Kidney glomerular epithelial cell (primary cell): ENCODE results near the gene PRSS53.
"Not testable (repeated sequence)": the region's sequence is repeated elsewhere in the genome, so short reads cannot be mapped to it uniquely, and the experiment has no call there.

Experiments
- DNase-seq: peaks from one replicate; lab custom pipeline; 2025; lab: John Stamatoyannopoulos, UW

The PRSS53 gene

GRCh38 chr16:31117384-31118222, 28.9 kb upstream of the PRSS53 start, which contains the start of gene KAT8:
TSS of gene KAT8 (plus strand) at chr16:31117664. CDS start at chr16:31117682, 18 bp downstream.
- peak; percentile 96 for DNase-seq

DNA sequence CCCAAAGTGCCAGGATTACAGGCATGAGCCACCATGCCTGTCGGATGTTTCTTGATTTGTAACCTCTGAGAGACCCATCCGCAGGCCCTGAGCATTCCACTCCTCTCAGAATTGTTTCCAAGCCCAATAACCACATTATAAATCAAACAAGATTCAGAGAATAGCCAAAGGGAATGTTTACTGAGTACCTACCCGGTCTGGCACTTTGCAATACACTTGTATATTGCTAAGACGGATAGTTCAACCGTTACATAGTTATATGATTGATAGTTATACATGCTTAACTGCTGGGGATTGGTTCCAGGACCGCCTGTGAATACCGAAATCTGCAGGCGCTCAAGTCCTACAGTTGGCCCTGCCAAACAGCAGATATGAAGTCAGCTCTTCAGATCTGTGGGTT, 25.7 kb upstream of the PRSS53 start:
- DNase-seq, result no peak

GRCh38 chr16:31113121-31114120, 24.7 kb upstream of the PRSS53 start:
- peak; percentile 50 for DNase-seq

- no peak for DNase-seq
Measured at GRCh38 chr16:31112711-31113110, 24.0 kb upstream of the PRSS53 start.

DNA sequence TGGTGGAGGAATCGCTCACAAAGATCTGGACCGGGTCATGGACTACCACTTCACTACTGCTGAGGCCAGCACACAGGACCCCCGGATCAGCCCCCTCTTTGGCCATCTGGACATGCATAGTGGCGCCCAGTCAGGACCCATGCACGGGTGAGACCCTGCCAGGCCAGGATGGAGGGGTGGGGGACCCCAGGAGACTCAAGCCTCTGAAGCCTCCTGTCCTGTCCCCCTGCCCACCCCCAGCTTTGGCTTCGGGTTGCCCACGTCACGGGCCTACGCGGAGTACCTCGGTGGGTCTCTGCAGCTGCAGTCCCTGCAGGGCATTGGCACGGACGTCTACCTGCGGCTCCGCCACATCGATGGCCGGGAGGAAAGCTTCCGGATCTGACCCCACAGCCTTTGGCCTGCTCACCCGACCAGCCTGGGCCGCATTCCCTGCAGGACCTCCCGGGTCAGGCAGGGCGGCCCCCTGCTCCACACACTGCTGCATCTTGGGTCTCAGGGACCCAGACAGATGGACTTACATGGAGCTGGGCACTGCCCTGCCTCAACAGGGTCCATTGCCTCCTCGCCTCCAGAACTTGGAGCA, 23.2 kb upstream of the PRSS53 start:
- no peak for DNase-seq

- no peak for DNase-seq
Measured at GRCh38 chr16:31110106-31111034, 21.6 kb upstream of the PRSS53 start.

DNA sequence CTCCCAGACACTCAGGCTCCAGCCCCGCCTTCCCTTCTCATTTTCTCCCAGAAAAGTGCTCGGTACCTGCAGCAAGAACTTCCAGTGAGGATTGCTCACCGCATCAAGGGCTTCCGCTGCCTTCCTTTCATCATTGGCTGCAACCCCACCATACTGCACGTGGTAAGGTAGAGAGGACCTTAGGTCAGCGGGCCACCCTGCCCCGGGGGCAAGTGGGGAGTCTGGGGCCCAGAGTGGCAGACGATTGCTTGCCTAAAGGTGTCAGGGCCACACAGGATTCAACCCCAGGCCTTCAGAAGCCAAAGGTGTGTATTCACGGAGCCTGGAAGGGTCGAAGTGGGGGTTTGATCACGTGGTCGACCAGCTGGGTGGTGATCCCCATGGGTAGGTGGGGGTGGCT, 20.9 kb upstream of the PRSS53 start:
- no peak for DNase-seq

GRCh38 chr16:31108794-31109558, 20.2 kb upstream of the PRSS53 start:
- DNase-seq, result no peak

DNA sequence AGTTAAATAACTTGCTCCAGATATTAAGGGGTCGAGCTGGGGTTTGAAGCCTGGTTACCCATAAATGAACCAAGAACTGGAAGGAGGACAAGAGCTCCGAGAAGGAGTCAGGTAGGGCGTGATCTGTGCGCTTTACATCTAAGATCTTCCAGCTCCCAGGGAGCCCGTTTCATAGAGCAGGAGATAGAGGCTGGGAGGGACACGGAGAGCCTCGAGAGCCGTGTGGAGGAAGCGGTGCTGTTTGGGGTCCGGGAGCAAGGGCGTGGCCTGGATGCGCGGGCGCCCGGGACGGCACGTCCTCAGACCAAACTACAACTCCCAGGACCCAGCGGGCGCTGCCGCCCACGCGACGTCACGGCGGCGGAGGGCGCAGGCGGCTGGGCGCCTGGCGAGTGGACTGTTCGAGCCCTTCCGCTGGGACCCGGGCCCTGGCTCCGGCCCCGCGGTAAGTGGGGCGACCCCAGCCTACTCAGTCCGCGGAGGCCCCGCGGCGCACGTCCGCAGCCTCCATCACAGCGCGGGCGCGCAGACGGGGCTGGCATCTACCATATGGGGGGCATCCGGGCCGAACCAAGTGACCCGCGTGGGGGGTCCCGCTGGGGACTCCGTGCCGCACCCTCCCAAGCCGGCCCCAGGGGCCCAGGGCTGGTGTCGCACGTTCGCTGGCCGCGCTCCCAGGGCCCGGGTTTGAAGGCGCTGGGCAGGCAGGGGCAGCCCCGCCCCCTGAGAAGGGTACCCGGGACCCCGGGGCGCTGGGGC, 19.5 kb upstream of the PRSS53 start, which contains the start of gene BCKDK:
Gene BCKDK, plus strand, starts transcription at position 352 of the 759 bp plus-strand sequence. CDS start 838 bp downstream, outside the sequence.
- DNase-seq, result peak; percentile 38

- no peak for DNase-seq
Measured at GRCh38 chr16:31107465-31107867, 18.7 kb upstream of the PRSS53 start.

GRCh38 chr16:31106509-31107464, 18.0 kb upstream of the PRSS53 start:
- DNase-seq, result no peak

GRCh38 chr16:31105677-31106213, 17.0 kb upstream of the PRSS53 start:
- DNase-seq, result peak; percentile 19

- DNase-seq, result not testable (repeated sequence)
Measured at GRCh38 chr16:31100876-31101641, 12.3 kb upstream of the PRSS53 start.

GRCh38 chr16:31099860-31100638, 11.3 kb upstream of the PRSS53 start:
- DNase-seq, result peak; percentile 20

DNA sequence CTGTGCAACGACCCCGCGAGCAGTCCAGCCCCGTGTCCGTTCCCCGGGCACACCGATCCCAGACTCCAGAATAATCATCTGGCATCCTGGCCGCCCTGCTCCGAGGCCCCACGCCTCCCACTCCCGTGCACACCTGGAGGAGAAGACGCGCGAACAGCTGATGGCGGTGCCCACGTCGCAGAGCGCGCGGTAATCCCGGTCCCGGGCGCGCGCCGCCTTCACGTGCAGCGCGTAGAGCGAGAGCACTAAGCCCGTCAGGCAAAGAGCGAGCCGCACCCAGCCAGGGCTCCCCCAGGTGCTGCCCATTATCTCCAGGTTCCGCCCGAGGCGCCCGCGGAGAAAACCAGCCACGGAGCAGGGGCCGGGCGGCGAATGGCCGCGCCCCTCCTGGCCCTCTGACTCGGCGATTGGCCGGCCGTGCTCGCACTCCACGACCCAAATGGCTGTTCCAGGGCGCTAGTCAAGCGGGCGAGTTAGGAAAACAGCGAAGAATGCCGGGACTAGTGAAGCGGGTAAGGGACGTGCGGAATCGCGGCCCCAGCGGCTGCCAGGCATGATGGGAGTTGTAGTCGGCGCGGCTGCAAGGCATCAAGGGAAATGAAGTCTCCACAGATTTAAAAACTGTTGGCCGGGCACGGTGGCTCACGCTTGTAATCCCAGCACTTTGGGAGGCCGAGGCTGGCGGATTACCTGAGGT, 5.8 kb upstream of the PRSS53 start, which contains the start of gene VKORC1:
Gene VKORC1, minus strand, starts transcription at position 374 of the 697 bp plus-strand sequence. Its CDS starts 68 bp downstream, at position 306.
- DNase-seq, result peak; percentile 95

GRCh38 chr16:31094088-31094423, 5.3 kb upstream of the PRSS53 start:
- DNase-seq, result peak; percentile 5
